ENCODE data around the gene ESRRA. TPM values are rescaled to one million over a fixed set of nuclear protein-coding genes. Genes with fewer than 3 reads are reported as not detected.
A peak's percentile ranks its signal among the peaks of the same experiment; 100 is the strongest.

ESRRA gene
- total and polyA plus RNA-seq, 2 of the 13 experiments (the other 11 are each of a cell fraction or from before 2014, with no cell fraction given) = 18.1 to 36.3 TPM

- peak; percentile 86 for TF ChIP-seq RFX3 (CRISPR knock-in tag; IDR thresholded peaks at IDR 0.05)
- TF ChIP-seq ZNF207 (IDR thresholded peaks at IDR 0.05; ENCODE audit: borderline replicate concordance) = no peak
- TF ChIP-seq ZNF431 (CRISPR knock-in tag; IDR thresholded peaks at IDR 0.05; ENCODE audit: borderline replicate concordance, low read depth) = 0 out of 2 replicates have a peak, but pooled peaks have one; percentile 18
- peak; percentile 68; the same call in 1 of the 2 replicates for TF ChIP-seq HNF4G (IDR thresholded peaks at IDR 0.05; ENCODE audit: borderline replicate concordance, low read depth, low read length)
- no peak; the same call in 1 of the 2 replicates for TF ChIP-seq HNF4G (CRISPR knock-in tag; IDR thresholded peaks at IDR 0.05; ENCODE audit: borderline replicate concordance, low read depth)
- TF ChIP-seq MTF1 (CRISPR knock-in tag; IDR thresholded peaks at IDR 0.05) = no peak
- TF ChIP-seq KDM4B (CRISPR knock-in tag; IDR thresholded peaks at IDR 0.05) = no peak
- TF ChIP-seq, protein P1, sequence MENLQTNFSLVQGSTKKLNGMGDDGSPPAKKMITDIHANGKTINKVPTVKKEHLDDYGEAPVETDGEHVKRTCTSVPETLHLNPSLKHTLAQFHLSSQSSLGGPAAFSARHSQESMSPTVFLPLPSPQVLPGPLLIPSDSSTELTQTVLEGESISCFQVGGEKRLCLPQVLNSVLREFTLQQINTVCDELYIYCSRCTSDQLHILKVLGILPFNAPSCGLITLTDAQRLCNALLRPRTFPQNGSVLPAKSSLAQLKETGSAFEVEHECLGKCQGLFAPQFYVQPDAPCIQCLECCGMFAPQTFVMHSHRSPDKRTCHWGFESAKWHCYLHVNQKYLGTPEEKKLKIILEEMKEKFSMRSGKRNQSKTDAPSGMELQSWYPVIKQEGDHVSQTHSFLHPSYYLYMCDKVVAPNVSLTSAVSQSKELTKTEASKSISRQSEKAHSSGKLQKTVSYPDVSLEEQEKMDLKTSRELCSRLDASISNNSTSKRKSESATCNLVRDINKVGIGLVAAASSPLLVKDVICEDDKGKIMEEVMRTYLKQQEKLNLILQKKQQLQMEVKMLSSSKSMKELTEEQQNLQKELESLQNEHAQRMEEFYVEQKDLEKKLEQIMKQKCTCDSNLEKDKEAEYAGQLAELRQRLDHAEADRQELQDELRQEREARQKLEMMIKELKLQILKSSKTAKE (CRISPR knock-in tag; IDR thresholded peaks at IDR 0.05; ENCODE audit: borderline replicate concordance) = no peak
- TF ChIP-seq YY1 (IDR thresholded peaks at IDR 0.05; ENCODE audit: insufficient read depth, insufficient replicate concordance, low read depth, low read length) = peak; percentile 27
- TF ChIP-seq TCF12 (IDR thresholded peaks at IDR 0.05) = no peak
- peak; percentile 65; the same call in 1 of the 2 replicates for TF ChIP-seq TCF12 (CRISPR knock-in tag; IDR thresholded peaks at IDR 0.05)
- no peak for TF ChIP-seq ZNF720 (CRISPR knock-in tag; IDR thresholded peaks at IDR 0.05)
- no peak for TF ChIP-seq ZSCAN20 (CRISPR knock-in tag; IDR thresholded peaks at IDR 0.05; ENCODE audit: borderline replicate concordance)
- TF ChIP-seq, protein P2, sequence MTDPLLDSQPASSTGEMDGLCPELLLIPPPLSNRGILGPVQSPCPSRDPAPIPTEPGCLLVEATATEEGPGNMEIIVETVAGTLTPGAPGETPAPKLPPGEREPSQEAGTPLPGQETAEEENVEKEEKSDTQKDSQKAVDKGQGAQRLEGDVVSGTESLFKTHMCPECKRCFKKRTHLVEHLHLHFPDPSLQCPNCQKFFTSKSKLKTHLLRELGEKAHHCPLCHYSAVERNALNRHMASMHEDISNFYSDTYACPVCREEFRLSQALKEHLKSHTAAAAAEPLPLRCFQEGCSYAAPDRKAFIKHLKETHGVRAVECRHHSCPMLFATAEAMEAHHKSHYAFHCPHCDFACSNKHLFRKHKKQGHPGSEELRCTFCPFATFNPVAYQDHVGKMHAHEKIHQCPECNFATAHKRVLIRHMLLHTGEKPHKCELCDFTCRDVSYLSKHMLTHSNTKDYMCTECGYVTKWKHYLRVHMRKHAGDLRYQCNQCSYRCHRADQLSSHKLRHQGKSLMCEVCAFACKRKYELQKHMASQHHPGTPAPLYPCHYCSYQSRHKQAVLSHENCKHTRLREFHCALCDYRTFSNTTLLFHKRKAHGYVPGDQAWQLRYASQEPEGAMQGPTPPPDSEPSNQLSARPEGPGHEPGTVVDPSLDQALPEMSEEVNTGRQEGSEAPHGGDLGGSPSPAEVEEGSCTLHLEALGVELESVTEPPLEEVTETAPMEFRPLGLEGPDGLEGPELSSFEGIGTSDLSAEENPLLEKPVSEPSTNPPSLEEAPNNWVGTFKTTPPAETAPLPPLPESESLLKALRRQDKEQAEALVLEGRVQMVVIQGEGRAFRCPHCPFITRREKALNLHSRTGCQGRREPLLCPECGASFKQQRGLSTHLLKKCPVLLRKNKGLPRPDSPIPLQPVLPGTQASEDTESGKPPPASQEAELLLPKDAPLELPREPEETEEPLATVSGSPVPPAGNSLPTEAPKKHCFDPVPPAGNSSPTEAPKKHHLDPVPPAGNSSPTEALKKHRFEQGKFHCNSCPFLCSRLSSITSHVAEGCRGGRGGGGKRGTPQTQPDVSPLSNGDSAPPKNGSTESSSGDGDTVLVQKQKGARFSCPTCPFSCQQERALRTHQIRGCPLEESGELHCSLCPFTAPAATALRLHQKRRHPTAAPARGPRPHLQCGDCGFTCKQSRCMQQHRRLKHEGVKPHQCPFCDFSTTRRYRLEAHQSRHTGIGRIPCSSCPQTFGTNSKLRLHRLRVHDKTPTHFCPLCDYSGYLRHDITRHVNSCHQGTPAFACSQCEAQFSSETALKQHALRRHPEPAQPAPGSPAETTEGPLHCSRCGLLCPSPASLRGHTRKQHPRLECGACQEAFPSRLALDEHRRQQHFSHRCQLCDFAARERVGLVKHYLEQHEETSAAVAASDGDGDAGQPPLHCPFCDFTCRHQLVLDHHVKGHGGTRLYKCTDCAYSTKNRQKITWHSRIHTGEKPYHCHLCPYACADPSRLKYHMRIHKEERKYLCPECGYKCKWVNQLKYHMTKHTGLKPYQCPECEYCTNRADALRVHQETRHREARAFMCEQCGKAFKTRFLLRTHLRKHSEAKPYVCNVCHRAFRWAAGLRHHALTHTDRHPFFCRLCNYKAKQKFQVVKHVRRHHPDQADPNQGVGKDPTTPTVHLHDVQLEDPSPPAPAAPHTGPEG (CRISPR knock-in tag; IDR thresholded peaks at IDR 0.05) = no peak
- TF ChIP-seq ZFY (CRISPR knock-in tag; IDR thresholded peaks at IDR 0.05) = peak; percentile 49; the same call in 1 of the 2 replicates
- peak; percentile 42 for TF ChIP-seq AGO2 (optimal IDR thresholded peaks at IDR 0.05; ENCODE audit: low read depth, low read length)
- no peak for TF ChIP-seq ETS1 (CRISPR knock-in tag; IDR thresholded peaks at IDR 0.05)
- TF ChIP-seq ZNF263 (CRISPR knock-in tag; IDR thresholded peaks at IDR 0.05) = peak; percentile 26; the same call in 1 of the 2 replicates
- no peak for TF ChIP-seq HNRNPUL1 (IDR thresholded peaks at IDR 0.05; ENCODE audit: low read depth, low read length)
- no peak for TF ChIP-seq ZNF235 (CRISPR knock-in tag; IDR thresholded peaks at IDR 0.05; ENCODE audit: borderline replicate concordance)
Observed at GRCh38 chr11:64306876-64307622, 1.7 kb downstream of the ESRRA start (continued).
